Endothelial cell of umbilical vein (primary cell): ENCODE measurements around the gene TUSC7.

Source experiments
- CTCF ChIP-seq, 2 donors: IDR thresholded peaks; 1 replicate in 1 of 2; 2 replicates in 1 of 2; pipeline ENCODE4 v1.5.1; 2011; ENCODE audit warnings: low read length in 2 of 2, mild to moderate bottlenecking in 2 of 2, moderate library complexity in 2 of 2, control low read depth in 1 of 2, inconsistent platforms in 1 of 2, low read depth in 1 of 2; ENCODE audit not compliant: insufficient read depth in 1 of 2; ENCODE audit errors: extremely low read depth in 1 of 2
- EZH2 ChIP-seq: IDR thresholded peaks from 2 replicates; pipeline ENCODE4 v1.6.1; 2012; ENCODE audit warnings: borderline replicate concordance, low read depth, mild to moderate bottlenecking, moderate library complexity, low read length, inconsistent platforms; ENCODE audit not compliant: severe bottlenecking
- FOS ChIP-seq: IDR thresholded peaks from 2 replicates; pipeline ENCODE4 v1.6.1; 2011; ENCODE audit warnings: mild to moderate bottlenecking, low read length, moderate library complexity, borderline replicate concordance; ENCODE audit not compliant: insufficient read depth
- GATA2 ChIP-seq: IDR thresholded peaks from 2 replicates; pipeline ENCODE4 v1.7.0; 2011; ENCODE audit warnings: low read depth, mild to moderate bottlenecking, moderate library complexity, mixed read lengths, low read length; ENCODE audit not compliant: insufficient read length, insufficient read depth
- JUN ChIP-seq: IDR thresholded peaks from 2 replicates; pipeline ENCODE4 v1.6.1; 2011; ENCODE audit warnings: borderline replicate concordance, low read depth; ENCODE audit not compliant: insufficient read length, insufficient read depth
- MAX ChIP-seq: IDR thresholded peaks from 2 replicates; pipeline ENCODE4 v1.6.1; 2011; ENCODE audit not compliant: insufficient read depth, insufficient read length
- MYC ChIP-seq: IDR thresholded peaks from one replicate; pipeline ENCODE4 v1.6.1; 2011; ENCODE audit warnings: mild to moderate bottlenecking, low read depth, low read length
- POLR2A ChIP-seq: IDR thresholded peaks from 2 replicates; pipeline ENCODE4 v1.6.1; 2012; ENCODE audit warnings: low read depth, mild to moderate bottlenecking, control low read depth, low read length
- POLR2AphosphoS5 ChIP-seq: IDR thresholded peaks from 2 replicates; pipeline ENCODE4 v1.6.1; 2012; ENCODE audit warnings: low read depth, mild to moderate bottlenecking, control low read depth, low read length, moderate library complexity; ENCODE audit not compliant: insufficient read depth

- TF ChIP-seq POLR2AphosphoS5 (no peak), CTCF (IDR thresholded peaks at IDR 0.05; ENCODE audit: extremely low read depth in 1 of 2, insufficient read depth in 1 of 2, low read depth in 1 of 2, low read length in 2 of 2) (no peak), POLR2A (no peak), EZH2 (no peak), MAX (no peak), JUN (no peak), MYC (no peak), GATA2 (no peak), FOS (no peak)
Observed at GRCh38 chr3:116740293-116740692, 30.7 kb downstream of the TUSC7 start.
